Stimulated activated CD8-positive, alpha-beta memory T cell treated with anti-CD3 and anti-CD28 coated beads, Interleukin-15, amount 100 ng/mL, for 1 hour (primary cell): ENCODE data around the gene TULP1.

Experiments
- DNase-seq: peaks from one replicate; pipeline ENCODE4 v3.0.0-alpha.2; 2020; ENCODE audit warnings: low read depth

Gene TULP1

DNA sequence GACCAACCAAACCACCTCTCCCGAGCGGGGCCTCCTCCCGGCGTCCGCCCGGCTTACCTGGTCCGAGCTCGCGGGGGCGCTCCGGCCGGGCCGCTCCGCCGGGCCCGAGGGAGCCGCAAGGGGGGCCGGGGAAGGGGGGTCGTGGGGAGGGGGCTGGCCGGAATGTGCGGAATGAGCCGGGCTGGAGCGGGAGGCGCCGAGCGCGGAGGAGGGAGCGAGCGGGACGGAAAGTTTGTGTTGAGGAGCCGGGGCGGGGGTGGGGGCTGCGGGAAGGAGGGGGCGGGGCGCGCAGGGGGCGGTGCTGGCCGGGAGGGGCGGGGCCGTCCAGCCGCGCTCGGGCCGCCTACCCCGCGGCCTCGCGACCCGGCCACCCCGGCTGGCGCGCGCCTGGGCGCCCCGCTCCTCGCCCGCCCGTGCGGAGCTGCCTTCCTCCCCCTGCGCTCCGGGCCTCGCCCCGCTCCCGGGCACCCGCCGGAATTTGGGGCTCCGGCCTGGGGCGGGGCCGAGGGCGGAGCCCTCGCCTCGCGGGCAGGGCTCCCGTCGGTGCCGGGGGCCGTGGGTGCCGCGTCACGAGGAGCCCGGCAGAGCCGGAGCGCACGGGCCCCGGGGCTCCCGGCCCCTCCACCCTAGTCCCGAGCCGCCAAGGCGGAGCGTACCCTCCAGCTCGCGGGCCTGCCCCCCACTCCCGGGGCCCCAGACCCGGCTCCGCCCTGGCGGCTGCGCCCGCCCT is 15.7 kb downstream of the TULP1 start, which contains the start of gene TEAD3:
Gene TEAD3, minus strand, starts transcription at position 239 of the 730 bp plus-strand sequence.
- DNase-seq = no peak

DNA sequence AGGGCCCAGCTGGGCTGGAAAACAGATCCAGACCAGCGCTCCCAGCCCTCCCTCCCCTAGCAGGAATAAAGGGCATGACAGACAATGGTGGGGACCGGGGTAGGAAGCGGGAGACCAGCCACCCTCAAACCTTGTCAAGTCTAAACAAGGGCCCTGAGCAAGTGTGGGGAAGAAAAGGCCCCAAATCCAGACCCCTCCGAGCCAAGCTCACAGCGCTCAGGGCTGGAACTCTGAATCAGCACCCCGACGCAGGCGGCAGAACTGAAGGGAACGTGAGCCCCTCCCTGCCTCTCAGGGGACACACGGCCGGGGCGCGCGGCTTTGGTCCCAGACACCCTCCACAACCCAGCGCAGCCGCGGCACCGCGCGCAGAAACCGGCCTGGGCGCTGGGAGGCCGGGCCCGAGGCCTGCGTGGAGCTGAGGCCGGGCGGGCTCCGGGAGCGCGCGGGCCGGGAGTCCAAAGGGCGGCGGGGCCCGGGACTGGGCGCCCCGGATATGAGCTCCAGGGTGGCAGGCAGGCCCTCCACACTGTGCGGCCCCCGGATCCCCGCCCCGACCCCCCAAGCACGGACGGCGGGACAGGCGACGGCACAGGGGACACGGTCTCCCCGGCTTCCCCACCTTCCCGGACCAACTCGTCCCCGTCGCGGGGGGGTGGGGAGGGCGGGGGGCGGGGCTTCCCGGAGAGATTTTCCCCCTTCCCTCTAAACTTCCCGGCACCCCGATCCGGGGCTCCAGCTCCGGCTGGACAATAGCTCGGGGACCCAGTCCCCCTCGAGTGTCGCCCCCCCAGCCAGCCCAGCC is 16.5 kb downstream of the TULP1 start:
- no peak for DNase-seq

DNA sequence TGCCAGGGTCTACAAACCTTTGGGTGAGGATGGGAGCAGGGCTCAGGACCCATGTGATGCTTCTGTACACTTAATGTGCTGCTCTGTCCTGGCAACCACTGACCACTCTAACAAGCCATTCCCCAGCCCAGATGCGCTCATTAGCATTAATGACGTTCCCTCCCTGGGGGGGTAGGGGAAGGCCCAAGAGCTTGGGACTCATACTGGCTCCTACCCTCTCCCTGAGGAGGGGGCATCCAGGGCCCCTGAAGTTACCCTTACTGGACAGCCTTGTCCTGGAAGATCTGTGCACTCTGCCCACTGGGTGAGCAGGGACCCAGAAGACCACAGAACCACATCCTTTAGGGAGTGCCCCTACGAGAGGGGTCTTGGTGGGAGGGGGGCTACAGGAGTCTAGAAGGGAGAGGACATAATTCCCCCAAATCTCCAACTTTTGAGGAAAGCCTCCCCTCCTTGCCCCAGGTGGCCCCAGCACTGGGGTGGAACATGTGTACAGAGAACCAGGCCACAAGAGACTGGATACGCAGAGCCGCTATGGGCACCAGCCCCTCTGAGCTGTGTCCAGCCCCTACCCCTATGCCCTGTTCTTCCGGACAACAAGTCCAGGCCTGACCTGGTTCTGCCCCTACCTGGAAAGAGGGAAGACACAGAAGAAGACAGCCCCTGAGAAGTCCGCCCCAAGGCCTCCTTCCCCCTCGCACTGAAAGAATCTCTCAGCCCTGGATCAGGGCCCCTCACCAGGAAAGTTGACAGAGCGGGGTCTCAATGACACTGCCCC is 17.2 kb downstream of the TULP1 start:
- DNase-seq = no peak

DNA sequence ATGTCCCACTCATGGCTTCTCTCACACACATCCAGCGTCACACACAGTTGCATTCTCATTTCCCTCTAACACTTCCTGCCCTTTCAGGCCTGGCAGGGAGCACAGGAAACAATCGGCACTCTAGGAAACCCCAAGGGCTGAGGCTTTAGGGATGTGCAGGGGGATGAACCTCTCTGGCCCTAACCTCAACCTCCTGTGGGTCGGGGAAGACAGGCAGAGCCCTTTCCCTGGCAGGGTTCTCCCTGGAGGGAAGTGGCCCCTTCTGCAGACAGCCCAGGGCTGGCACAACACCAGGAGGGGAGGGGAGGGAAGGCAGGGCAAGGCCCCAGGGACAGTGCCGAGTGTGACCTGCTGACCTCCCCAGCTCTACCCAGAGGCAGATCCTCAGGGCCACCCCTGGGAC is 18.5 kb downstream of the TULP1 start:
- no peak for DNase-seq

DNA sequence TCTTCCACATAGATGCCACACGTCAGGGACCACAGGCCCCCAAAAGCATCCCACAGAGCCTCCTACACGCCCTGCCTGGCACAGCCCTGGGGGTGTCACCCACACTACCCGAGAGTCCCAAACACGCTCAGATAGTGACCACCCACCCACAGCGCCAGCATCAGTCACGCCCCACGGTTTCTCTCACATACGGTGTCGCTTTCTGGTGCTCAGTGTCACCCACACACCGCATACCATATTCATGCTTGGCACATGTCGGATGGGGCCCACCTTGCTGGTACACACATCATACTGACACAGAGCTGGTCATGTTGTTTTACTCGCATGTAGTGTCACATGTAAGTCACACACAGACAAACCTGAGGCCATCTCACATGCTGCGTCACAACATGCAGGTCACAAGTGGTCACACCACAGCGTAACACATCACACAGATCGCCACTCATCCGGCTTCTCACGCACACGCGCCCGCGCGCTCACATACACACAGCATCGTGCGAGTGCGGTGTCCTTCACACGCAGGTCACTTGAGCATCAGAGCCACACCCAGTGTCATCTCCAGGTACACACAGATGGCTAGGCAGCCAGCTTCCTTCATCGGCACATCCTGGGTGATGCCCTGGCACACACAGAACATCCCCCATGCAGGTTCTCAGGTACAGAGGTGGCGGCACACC is 19.3 kb downstream of the TULP1 start:
- no peak for DNase-seq

DNA sequence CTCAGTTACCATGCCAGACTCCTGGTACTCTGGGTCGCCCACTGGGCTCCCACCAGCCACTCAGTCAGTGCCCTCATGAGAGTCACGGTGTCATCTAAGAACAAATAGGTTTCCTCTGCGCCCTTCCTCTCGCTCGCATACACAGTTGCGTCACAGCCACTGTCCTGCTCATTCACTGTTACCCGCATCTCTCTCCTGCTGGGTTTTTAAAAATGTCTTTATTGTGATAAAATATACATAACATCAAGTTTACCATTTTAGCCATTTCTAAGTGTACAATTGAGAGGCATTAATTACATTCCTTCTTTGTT is 19.8 kb downstream of the TULP1 start:
- no peak for DNase-seq

DNA sequence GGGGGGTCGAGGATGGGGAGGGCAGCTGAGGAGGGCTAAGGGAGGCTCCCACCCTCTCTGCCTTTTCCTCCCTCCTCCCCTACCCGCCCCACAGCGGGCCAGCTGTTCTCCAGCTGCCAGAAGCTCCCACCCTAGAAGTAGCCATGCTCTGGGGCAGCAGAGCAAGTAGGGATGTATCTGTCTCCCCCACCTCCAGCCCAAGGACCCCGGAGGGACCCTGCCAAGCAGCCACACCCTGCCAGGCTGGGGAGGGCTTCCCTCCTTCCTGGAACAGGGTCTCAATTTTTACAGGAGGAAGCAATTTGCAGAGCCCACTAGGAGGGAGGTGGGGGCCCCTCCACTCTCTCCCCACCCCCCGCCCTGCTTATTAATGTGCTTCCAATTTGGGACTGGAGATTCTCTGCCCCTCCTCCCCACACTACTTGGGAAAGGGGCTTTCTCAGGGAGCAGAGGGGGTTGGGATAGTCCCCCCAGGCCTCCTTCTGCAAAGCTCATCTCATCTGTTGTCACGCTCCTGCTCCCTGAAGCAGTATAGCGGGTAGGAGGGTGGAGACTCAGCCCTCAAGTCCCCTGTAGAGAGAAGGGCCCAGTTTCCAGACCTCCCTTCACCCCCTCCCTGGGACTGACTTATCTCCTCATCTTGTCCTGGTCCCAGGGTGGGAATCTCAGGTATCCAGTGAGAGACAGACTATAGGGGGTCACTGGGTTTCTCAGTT is 20.3 kb downstream of the TULP1 start:
- no peak for DNase-seq

DNA sequence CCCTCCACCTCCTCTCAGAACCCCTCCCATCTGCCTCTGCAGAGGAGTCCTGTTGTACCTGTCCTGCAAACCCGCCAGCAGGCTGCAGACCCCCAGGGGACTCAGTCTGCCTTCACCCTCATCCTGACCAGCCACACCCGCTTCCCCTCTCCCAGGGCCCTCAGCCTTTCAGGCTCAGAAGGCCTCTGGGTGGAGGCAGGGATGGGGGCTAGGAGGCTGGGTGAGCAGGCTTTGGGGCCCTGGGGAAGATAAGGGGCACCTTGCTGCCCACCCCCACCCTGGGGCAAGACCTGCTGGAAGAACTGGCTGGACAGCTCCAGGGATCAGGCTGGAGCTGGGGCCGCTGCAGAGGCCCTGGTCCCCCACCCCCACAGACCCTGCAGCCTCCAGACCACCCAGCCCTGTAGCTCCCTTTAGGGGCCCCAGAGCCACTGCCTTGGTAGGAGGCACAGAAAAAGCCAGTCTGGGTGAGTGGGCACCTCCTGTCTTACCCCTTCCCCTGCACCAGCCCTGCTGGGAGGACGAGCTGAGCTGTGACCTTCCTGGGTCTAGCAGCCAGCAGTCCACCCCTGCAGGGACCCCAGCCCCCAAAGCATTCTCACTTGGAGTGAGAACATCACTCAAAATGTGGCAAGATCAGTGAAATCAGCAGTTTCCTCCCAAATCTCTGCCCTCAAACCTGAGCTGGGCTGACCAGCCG is 21.0 kb downstream of the TULP1 start:
- no peak for DNase-seq

DNA sequence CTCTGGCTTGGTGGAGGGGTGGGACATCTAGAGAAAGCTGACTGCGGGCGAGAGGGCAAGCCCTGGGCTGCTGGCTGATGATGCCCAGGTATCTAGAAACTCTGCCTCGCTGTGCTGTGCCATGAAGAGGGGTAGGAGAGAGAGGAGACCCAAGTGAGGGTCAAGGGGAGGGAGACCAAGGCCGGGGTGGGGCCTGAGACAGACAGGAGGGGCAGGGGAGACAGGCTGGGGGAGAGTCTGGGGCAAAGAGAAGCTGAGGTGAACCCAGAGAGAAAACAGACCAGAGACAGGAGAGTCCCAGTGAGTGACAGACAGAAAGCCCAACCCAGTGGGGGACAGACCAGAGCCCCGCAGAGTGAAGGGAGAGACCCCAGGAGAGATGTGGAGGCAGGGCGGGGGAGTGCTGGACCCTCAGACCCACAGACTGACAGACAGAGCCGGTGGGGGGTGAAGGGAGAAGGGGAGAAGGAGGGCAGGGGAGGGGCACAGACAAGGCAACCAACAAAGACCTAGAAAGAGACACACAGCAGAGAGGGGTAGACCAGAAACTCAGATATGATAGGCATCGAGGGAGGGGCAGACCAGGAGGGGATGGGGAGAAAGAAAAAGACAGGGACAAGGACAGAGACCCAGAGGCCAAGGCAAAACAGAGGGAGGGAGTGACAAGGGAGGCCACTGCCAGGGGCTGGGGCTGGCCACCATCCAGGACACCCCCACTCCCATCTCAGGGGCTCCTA is 21.7 kb downstream of the TULP1 start:
- DNase-seq = no peak

DNA sequence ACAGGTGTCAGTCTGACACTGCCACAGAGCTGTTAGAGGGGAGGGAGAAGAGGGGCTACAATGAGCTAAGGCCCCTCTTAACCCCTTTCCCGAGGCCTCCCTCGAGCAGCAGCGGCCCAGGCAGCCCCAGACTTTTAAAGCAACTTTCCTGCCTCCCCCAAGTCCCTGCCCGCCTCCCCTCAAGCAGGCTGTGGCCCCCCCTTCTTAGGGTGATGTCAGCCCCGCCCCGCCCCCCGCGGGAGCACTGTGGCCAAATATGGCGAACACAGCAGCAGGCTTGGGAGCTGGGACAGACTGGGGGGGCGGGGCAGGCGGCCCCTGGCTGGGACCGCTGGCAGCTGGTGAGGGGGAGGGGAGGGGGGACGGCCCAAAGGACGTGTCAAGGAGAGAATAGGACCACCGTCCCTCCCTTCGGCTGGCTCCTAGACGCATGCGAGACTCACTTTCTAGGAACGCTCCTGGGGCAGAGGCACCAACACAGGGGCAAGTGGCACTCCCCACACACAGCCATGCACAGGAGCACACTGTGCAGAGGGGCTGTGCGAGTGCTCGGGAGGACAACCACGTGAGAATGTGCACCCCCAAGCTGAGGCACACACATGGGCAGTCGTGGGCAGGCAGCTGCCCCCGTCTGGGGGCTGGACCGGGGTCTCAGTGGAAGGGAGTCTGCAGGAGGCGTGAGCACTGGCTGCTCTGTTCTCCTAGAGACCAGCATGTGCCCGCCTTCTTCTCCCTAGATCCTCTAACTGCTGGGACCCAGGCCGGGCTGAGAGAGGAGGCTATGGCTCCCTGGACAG is 22.5 kb downstream of the TULP1 start:
- no peak for DNase-seq

DNA sequence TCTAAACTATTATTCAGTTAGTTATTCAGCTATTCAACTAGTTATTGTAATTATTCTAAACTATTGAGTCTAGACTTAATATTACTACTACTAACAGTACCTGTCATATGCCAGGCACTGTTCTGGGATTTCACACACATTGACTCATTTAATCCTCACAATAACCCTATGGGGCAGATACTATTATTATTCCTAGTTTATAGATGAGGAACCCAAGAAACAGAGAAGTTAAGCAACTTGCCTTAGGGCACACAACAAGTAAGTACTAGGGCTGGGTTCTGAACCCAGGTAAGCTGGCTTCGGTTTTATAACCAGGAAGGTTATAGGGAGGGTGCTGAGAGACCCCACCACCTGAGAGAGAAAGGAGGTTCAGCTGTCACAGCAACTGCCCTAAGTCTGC is 23.6 kb downstream of the TULP1 start:
- DNase-seq = no peak

DNA sequence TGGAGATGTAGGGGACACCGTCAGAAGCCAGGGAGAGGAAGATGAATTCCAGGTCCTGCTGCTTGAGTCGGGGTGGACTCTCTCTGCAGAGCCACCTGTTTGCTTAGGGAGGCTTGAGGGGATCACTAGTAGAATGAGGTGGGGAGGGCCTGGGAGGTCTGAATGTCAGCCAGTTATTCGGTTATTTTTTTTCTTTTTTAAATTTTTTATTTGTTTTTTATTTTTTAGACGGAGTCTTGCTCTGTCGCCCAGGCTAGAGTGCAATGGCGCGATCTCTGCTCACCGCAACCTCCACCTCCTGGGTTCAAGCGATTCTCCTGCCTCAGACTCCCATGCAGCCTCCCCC is 24.2 kb downstream of the TULP1 start:
- DNase-seq = no peak

DNA sequence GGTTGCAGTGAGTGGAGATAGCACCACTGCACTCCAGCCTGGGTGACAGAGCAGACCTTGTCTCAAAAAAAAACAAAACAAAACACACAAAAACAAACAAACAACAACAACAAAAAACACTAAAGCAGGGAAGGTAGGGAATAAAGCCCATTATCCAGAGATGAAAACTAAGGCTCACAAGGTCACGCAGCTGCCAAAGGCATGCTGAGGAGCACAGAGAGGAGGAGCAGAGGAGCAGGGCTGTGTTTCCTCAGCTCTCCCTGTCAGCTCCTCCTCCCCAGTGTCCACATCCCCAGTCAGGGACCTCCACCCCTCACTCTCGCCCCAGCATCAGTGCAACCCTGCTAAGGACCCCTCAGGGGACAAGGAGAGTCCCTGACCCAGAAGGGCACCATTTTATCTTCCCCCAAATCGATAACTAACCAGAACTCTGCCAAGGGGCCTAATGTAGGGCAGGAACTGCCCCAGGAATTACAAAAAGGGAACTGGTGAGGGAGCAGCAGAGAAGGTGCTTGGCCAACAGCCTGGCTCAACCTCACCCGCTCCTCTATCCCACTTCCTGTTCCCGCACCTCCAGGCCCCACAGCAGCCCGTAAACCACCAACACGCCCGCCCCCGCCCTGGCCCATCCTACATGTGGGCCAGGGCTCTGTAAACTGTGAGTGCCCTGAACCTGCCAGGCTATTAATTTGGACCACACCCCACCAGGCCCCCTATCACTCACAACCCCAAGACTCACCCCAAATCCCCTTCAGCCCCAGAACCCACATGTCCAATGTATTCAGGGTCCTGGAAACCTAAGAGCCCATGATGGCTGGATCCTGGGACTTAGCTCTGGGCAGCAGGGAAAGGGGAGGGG is 24.8 kb downstream of the TULP1 start:
- DNase-seq = no peak

DNA sequence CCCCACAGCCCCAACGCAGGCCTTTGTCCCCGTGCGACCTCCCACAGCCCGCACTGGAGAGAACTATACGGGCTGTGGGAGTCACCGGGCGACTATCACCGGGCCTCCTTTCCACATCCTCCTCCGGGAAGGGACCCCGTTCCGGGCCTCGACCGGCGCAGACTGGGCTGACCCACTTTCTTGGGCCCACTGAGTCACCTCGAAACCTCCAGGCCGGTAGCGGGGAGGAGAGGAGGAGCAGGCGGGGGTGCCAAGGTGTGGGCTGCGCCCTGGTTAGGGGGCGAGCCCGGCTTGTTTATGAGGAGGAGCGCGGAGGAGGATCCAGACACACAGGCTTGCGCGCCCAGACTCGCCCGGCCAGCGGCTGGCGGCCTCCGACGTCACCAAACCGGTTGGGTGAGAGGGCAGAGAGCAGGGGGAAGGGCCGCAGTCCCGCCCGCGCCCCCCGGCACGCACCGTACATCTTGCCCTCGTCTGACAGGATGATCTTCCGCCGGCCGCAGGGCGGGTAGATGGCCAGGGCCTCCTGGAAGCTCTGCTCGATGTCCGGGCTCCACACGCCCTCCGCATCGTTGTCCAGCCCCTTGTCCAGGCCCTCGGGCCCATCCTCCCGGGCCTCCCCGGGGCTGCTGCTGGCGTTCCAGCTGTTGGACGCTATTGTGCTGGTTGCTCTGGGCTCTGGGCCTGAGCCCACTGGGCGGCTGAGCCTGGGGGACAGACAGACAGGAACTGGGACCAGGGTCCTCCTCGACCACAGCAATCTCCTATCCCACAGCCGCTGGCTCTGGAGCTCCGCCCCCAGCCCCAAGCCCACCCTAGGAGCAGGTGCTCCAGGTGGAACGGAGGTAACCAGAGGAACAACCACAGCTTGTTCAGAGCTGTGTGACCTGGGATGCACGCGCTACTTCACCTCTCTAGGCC is 26.4 kb downstream of the TULP1 start:
- DNase-seq = no peak

DNA sequence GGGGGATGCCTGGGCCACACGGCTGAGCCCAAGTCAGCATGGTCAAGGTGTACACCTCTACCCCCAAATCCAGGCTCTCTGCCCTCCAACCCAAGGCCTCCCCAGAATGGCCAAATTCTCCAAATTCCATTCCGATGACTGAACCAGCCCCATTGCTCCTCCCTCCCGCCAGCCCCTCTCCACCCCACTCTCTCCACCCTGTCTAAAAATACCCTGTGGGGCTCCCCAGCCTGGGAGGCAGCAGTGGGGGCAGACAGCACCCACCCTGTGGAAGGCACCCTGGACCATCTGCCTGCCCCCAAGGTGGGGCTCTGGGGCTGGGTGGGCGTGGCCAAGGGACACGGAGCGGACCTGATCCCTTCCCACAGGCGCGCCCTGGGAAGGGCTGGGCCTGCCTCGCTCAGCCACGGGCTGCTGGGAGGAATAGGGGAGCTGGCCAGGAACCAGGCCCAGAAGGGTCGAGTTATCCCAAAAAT is 27.3 kb downstream of the TULP1 start:
- no peak for DNase-seq

DNA sequence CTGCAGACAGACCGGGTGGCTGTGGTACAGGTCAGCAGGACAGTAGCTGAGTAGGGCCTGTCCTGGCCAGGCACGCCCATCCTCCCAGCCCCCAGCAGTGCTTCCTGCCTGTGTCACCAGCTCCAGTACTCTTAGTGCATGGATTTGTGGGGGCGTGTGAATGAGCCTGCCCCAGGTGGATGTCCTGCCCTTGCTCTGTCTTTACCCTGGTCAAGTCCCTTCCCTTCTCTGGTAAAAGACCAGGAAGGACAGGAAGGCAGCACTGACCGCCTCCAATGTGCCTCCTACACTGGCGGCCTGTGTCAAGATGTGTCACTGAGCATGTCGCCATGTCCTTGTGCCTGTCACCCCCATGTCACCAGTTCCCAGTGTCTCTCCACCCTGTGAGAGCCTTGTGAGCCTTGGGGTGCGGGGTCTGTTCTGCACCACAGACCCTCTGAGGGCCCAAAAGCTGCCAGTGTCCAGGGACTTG is 27.7 kb downstream of the TULP1 start:
- no peak for DNase-seq
